Measurements from ENCODE around the gene GOLGA1. TPM values are rescaled to one million over a fixed set of nuclear protein-coding genes. Genes with fewer than 3 reads are reported as not detected.

GOLGA1 gene
- total RNA-seq, 1 donor from 2014 or later = 19.4 TPM

GRCh38 chr9:124857533-124858162 lies 83.2 kb downstream of the GOLGA1 start:
- no peak for DNase-seq (ENCODE audit: low spot score, unreplicated experiment)
- peaks cover 11% of the 10 kb centered on the region for H3K36me3 Mint-ChIP-seq (ENCODE audit: insufficient read depth)
- peaks cover 15% of the 10 kb centered on the region for H3K4me1 Mint-ChIP-seq (ENCODE audit: low read depth)
- peaks cover 2% of the 10 kb centered on the region for H3K27me3 Mint-ChIP-seq
- H3K4me3 Mint-ChIP-seq (ENCODE audit: low read depth) = no peak overlapping the region
- no peak for TF ChIP-seq CTCF (IDR thresholded peaks at IDR 0.05; ENCODE audit: unreplicated experiment)
- H3K27ac Mint-ChIP-seq = peak overlapping the region; percentile 73
- no peaks in the 10 kb centered on the region for H3K9me3 Mint-ChIP-seq (ENCODE audit: low read depth)

GRCh38 chr9:124855944-124856765 lies 84.7 kb downstream of the GOLGA1 start:
- Mint-ChIP-seq H3K4me3 (ENCODE audit: low read depth) (no peak overlapping the region), H3K27ac (no peak overlapping the region)
- peak; percentile 46 for TF ChIP-seq CTCF (IDR thresholded peaks at IDR 0.05; ENCODE audit: unreplicated experiment)

GRCh38 chr9:124855566-124855943 lies 85.3 kb downstream of the GOLGA1 start:
- Mint-ChIP-seq H3K4me1 (ENCODE audit: low read depth) (peaks cover 8% of the 10 kb centered on the region), H3K27ac (no peak overlapping the region), H3K36me3 (ENCODE audit: insufficient read depth) (peaks cover 8% of the 10 kb centered on the region), H3K9me3 (ENCODE audit: low read depth) (no peaks in the 10 kb centered on the region), H3K27me3 (peaks cover 10% of the 10 kb centered on the region), H3K4me3 (ENCODE audit: low read depth) (no peak overlapping the region)
- TF ChIP-seq CTCF (IDR thresholded peaks at IDR 0.05; ENCODE audit: unreplicated experiment) = no peak
- no peak for DNase-seq (ENCODE audit: low spot score, unreplicated experiment)

More at GRCh38 chr9:124855944-124856765, 84.7 kb downstream of the GOLGA1 start:
- Mint-ChIP-seq H3K36me3 (ENCODE audit: insufficient read depth) (peaks cover 9% of the 10 kb centered on the region), H3K9me3 (ENCODE audit: low read depth) (no peaks in the 10 kb centered on the region), H3K27me3 (peaks cover 7% of the 10 kb centered on the region), H3K4me1 (ENCODE audit: low read depth) (peaks cover 11% of the 10 kb centered on the region)
- no peak for DNase-seq (ENCODE audit: low spot score, unreplicated experiment)

- Mint-ChIP-seq H3K27ac (no peak overlapping the region), H3K4me3 (ENCODE audit: low read depth) (no peak overlapping the region)
Measured at GRCh38 chr9:124854822-124855221, 86.1 kb downstream of the GOLGA1 start.

More at GRCh38 chr9:124854822-124855221, 86.1 kb downstream of the GOLGA1 start:
- no peak for DNase-seq (ENCODE audit: low spot score, unreplicated experiment)
- TF ChIP-seq CTCF (IDR thresholded peaks at IDR 0.05; ENCODE audit: unreplicated experiment) = no peak
- peaks cover 3% of the 10 kb centered on the region for H3K4me1 Mint-ChIP-seq (ENCODE audit: low read depth)
- peaks cover 4% of the 10 kb centered on the region for H3K36me3 Mint-ChIP-seq (ENCODE audit: insufficient read depth)
- H3K27me3 Mint-ChIP-seq = peaks cover 10% of the 10 kb centered on the region
- no peaks in the 10 kb centered on the region for H3K9me3 Mint-ChIP-seq (ENCODE audit: low read depth)
